ENCODE measurements around the gene ADM2. TPM values are rescaled to one million over a fixed set of nuclear protein-coding genes. Genes with fewer than 3 reads are reported as not detected.

The ADM2 gene
- polyA plus RNA-seq, 2 donors: 2.2 to 3.6 TPM

GRCh38 chr22:50488006-50488677, 6.8 kb downstream of the ADM2 start:
- no peak overlapping the region for H3K27ac ChIP-seq (ENCODE audit: low read depth in 2 of 2, low read length in 1 of 2)
- no peaks in the 10 kb centered on the region for H3K27me3 ChIP-seq (ENCODE audit: control insufficient read depth in 1 of 2, insufficient read depth in 2 of 2, low read length in 2 of 2)
- WGBS, 2 donors: 78 to 85% methylated on average over 14 to 18 of the region's 18 CpGs
- H3K36me3 ChIP-seq (ENCODE audit: control insufficient read depth in 2 of 2, insufficient read depth in 2 of 2, low read length in 1 of 2): peaks cover 0 to under 1% of the 10 kb centered on the region in 2 donors
- peaks cover 0 to 4% of the 10 kb centered on the region in 2 donors for H3K4me1 ChIP-seq (ENCODE audit: control insufficient read depth in 2 of 2, insufficient read depth in 2 of 2, low read length in 1 of 2)
- H3K9me3 ChIP-seq (ENCODE audit: control insufficient read depth in 2 of 2, insufficient read depth in 1 of 2, low read depth in 1 of 2, low read length in 1 of 2): no peaks in the 10 kb centered on the region
- no peak overlapping the region for H3K4me3 ChIP-seq (ENCODE audit: low read depth in 1 of 2, low read length in 2 of 2)

- H3K9me3 ChIP-seq (ENCODE audit: control insufficient read depth in 2 of 2, insufficient read depth in 1 of 2, low read depth in 1 of 2, low read length in 1 of 2): no peaks in the 10 kb centered on the region
- H3K4me3 ChIP-seq (ENCODE audit: low read depth in 1 of 2, low read length in 2 of 2): no peak overlapping the region
- 77 to 78% methylated on average over 19 of the region's 19 CpGs for WGBS, 2 donors
- H3K36me3 ChIP-seq (ENCODE audit: control insufficient read depth in 2 of 2, insufficient read depth in 2 of 2, low read length in 1 of 2): no peaks in the 10 kb centered on the region
- peaks cover 0 to 4% of the 10 kb centered on the region in 2 donors for H3K4me1 ChIP-seq (ENCODE audit: control insufficient read depth in 2 of 2, insufficient read depth in 2 of 2, low read length in 1 of 2)
- no peaks in the 10 kb centered on the region for H3K27me3 ChIP-seq (ENCODE audit: control insufficient read depth in 1 of 2, insufficient read depth in 2 of 2, low read length in 2 of 2)
- H3K27ac ChIP-seq (ENCODE audit: low read depth in 2 of 2, low read length in 1 of 2): no peak overlapping the region
These were observed 7.5 kb downstream of the ADM2 start for GRCh38 chr22:50488886-50489285.

- no peaks in the 10 kb centered on the region for H3K27me3 ChIP-seq (ENCODE audit: control insufficient read depth in 1 of 2, insufficient read depth in 2 of 2, low read length in 2 of 2)
- peaks cover 0 to 4% of the 10 kb centered on the region in 2 donors for H3K4me1 ChIP-seq (ENCODE audit: control insufficient read depth in 2 of 2, insufficient read depth in 2 of 2, low read length in 1 of 2)
- H3K27ac ChIP-seq (ENCODE audit: low read depth in 2 of 2, low read length in 1 of 2): no peak overlapping the region
- no peaks in the 10 kb centered on the region for H3K36me3 ChIP-seq (ENCODE audit: control insufficient read depth in 2 of 2, insufficient read depth in 2 of 2, low read length in 1 of 2)
- 78 to 81% methylated on average over 31 of the region's 31 CpGs for WGBS, 2 donors
- no peaks in the 10 kb centered on the region for H3K9me3 ChIP-seq (ENCODE audit: control insufficient read depth in 2 of 2, insufficient read depth in 1 of 2, low read depth in 1 of 2, low read length in 1 of 2)
- no peak overlapping the region for H3K4me3 ChIP-seq (ENCODE audit: low read depth in 1 of 2, low read length in 2 of 2)
These were observed 8.3 kb downstream of the ADM2 start for GRCh38 chr22:50489363-50490243.

GRCh38 chr22:50490531-50491308, 9.4 kb downstream of the ADM2 start:
- no peaks in the 10 kb centered on the region for H3K36me3 ChIP-seq (ENCODE audit: control insufficient read depth in 2 of 2, insufficient read depth in 2 of 2, low read length in 1 of 2)
- WGBS, 2 donors: 65 to 68% methylated on average over 27 of the region's 27 CpGs
- no peaks in the 10 kb centered on the region for H3K27me3 ChIP-seq (ENCODE audit: control insufficient read depth in 1 of 2, insufficient read depth in 2 of 2, low read length in 2 of 2)
- H3K9me3 ChIP-seq (ENCODE audit: control insufficient read depth in 2 of 2, insufficient read depth in 1 of 2, low read depth in 1 of 2, low read length in 1 of 2): no peaks in the 10 kb centered on the region
- H3K4me3 ChIP-seq (ENCODE audit: low read depth in 1 of 2, low read length in 2 of 2): no peak overlapping the region
- peaks cover 0 to 3% of the 10 kb centered on the region in 2 donors for H3K4me1 ChIP-seq (ENCODE audit: control insufficient read depth in 2 of 2, insufficient read depth in 2 of 2, low read length in 1 of 2)
- H3K27ac ChIP-seq (ENCODE audit: low read depth in 2 of 2, low read length in 1 of 2): no peak overlapping the region

GRCh38 chr22:50497093-50497492, 15.8 kb downstream of the ADM2 start:
- Histone ChIP-seq H3K9me3 (ENCODE audit: control insufficient read depth in 2 of 2, insufficient read depth in 1 of 2, low read depth in 1 of 2, low read length in 1 of 2) (no peaks in the 10 kb centered on the region), H3K4me1 (ENCODE audit: control insufficient read depth in 2 of 2, insufficient read depth in 2 of 2, low read length in 1 of 2) (peaks cover 0 to 3% of the 10 kb centered on the region in 2 donors), H3K4me3 (ENCODE audit: low read depth in 1 of 2, low read length in 2 of 2) (no peak overlapping the region), H3K27me3 (ENCODE audit: control insufficient read depth in 1 of 2, insufficient read depth in 2 of 2, low read length in 2 of 2) (no peaks in the 10 kb centered on the region), H3K27ac (ENCODE audit: low read depth in 2 of 2, low read length in 1 of 2) (no peak overlapping the region), H3K36me3 (ENCODE audit: control insufficient read depth in 2 of 2, insufficient read depth in 2 of 2, low read length in 1 of 2) (no peaks in the 10 kb centered on the region)
- 75 to 78% methylated on average over 6 of the region's 6 CpGs for WGBS, 2 donors

GRCh38 chr22:50498322-50498890, 17.1 kb downstream of the ADM2 start:
- Histone ChIP-seq H3K4me1 (ENCODE audit: control insufficient read depth in 2 of 2, insufficient read depth in 2 of 2, low read length in 1 of 2) (peaks cover 0 to 3% of the 10 kb centered on the region in 2 donors), H3K4me3 (ENCODE audit: low read depth in 1 of 2, low read length in 2 of 2) (no peak overlapping the region), H3K27me3 (ENCODE audit: control insufficient read depth in 1 of 2, insufficient read depth in 2 of 2, low read length in 2 of 2) (no peaks in the 10 kb centered on the region), H3K27ac (ENCODE audit: low read depth in 2 of 2, low read length in 1 of 2) (peak overlapping the region; percentile 49 to 84), H3K36me3 (ENCODE audit: control insufficient read depth in 2 of 2, insufficient read depth in 2 of 2, low read length in 1 of 2) (peaks cover 0 to 10% of the 10 kb centered on the region in 2 donors), H3K9me3 (ENCODE audit: control insufficient read depth in 2 of 2, insufficient read depth in 1 of 2, low read depth in 1 of 2, low read length in 1 of 2) (no peaks in the 10 kb centered on the region)
- 9 to 17% methylated on average over 13 of the region's 13 CpGs for WGBS, 2 donors

GRCh38 chr22:50500452-50500851, 19.1 kb downstream of the ADM2 start:
- no peaks in the 10 kb centered on the region for H3K9me3 ChIP-seq (ENCODE audit: control insufficient read depth in 2 of 2, insufficient read depth in 1 of 2, low read depth in 1 of 2, low read length in 1 of 2)
- H3K27me3 ChIP-seq (ENCODE audit: control insufficient read depth in 1 of 2, insufficient read depth in 2 of 2, low read length in 2 of 2): no peaks in the 10 kb centered on the region
- no peak overlapping the region for H3K27ac ChIP-seq (ENCODE audit: low read depth in 2 of 2, low read length in 1 of 2)
- 78 to 90% methylated on average over 12 of the region's 12 CpGs for WGBS, 2 donors
- H3K4me1 ChIP-seq (ENCODE audit: control insufficient read depth in 2 of 2, insufficient read depth in 2 of 2, low read length in 1 of 2): peaks cover 0 to 14% of the 10 kb centered on the region in 2 donors
- H3K36me3 ChIP-seq (ENCODE audit: control insufficient read depth in 2 of 2, insufficient read depth in 2 of 2, low read length in 1 of 2): peaks cover 0 to 22% of the 10 kb centered on the region in 2 donors
- H3K4me3 ChIP-seq (ENCODE audit: low read depth in 1 of 2, low read length in 2 of 2): no peak overlapping the region

- Histone ChIP-seq H3K27me3 (ENCODE audit: control insufficient read depth in 1 of 2, insufficient read depth in 2 of 2, low read length in 2 of 2) (no peaks in the 10 kb centered on the region), H3K9me3 (ENCODE audit: control insufficient read depth in 2 of 2, insufficient read depth in 1 of 2, low read depth in 1 of 2, low read length in 1 of 2) (no peaks in the 10 kb centered on the region), H3K4me3 (ENCODE audit: low read depth in 1 of 2, low read length in 2 of 2) (no peak overlapping the region), H3K4me1 (ENCODE audit: control insufficient read depth in 2 of 2, insufficient read depth in 2 of 2, low read length in 1 of 2) (peaks cover 10 to 31% of the 10 kb centered on the region in 2 donors), H3K36me3 (ENCODE audit: control insufficient read depth in 2 of 2, insufficient read depth in 2 of 2, low read length in 1 of 2) (peaks cover 0 to 30% of the 10 kb centered on the region in 2 donors), H3K27ac (ENCODE audit: low read depth in 2 of 2, low read length in 1 of 2) (no peak overlapping the region)
- WGBS, 2 donors: 81 to 82% methylated on average over 6 of the region's 6 CpGs
These were observed 20.8 kb downstream of the ADM2 start for GRCh38 chr22:50502096-50502495.
